Muscle layer of colon (tissue), 2 donors: ENCODE measurements around the gene FARP1.

Experiments used
- H3K27ac ChIP-seq: one replicate; pipeline ENCODE4 v1.7.0; 2013; ENCODE audit warnings: low read depth, mild to moderate bottlenecking, low read length, moderate library complexity
- H3K27me3 ChIP-seq, 2 donors: one replicate each; pipeline ENCODE4 v1.7.0; 2013; ENCODE audit warnings: low read length in 2 of 2, mild to moderate bottlenecking in 2 of 2; ENCODE audit not compliant: insufficient read depth in 2 of 2, control insufficient read depth in 1 of 2
- H3K36me3 ChIP-seq: one replicate; pipeline ENCODE4 v1.7.0; 2013; ENCODE audit warnings: mild to moderate bottlenecking, low read length; ENCODE audit not compliant: insufficient read depth
- H3K4me1 ChIP-seq: one replicate; pipeline ENCODE4 v1.7.0; 2013; ENCODE audit warnings: mild to moderate bottlenecking, low read length; ENCODE audit not compliant: insufficient read depth
- H3K4me3 ChIP-seq, 2 donors: one replicate each; pipeline ENCODE4 v1.7.0; 2013; ENCODE audit warnings: low read length in 2 of 2, low read depth in 1 of 2, mild to moderate bottlenecking in 1 of 2, moderate library complexity in 1 of 2
- H3K9ac ChIP-seq: one replicate; pipeline ENCODE4 v1.7.0; 2013; ENCODE audit warnings: low read length
- H3K9me3 ChIP-seq: one replicate; pipeline ENCODE4 v1.7.0; 2013; ENCODE audit warnings: mild to moderate bottlenecking, low read length
- donor health status: abdominal sarcoma.
- donor health status: Adenocarcinoma of cecum.

The FARP1 gene

DNA sequence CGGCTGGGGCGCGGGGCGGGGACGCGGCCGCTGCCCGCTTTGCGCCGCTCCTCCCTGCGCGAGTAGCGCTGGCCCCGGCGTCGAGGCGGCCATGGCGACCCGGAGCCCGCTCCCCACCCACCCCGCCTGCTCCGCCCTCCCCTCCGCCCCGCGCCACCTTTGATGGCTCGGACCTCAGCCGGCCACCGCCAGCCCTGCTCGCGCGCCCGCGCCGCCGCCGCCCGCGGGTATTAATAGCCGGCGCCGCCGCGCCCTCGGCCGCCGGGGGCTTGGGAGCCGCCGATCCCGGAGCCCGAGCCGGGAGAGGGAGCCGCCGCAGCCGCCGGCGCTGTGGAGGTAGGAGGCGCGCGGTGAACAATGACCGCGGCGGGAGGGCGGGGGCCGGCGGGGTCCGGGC, 261 bp downstream of the FARP1 start:
- no peak overlapping the region for H3K9ac ChIP-seq
- no peaks in the 10 kb centered on the region for H3K27me3 ChIP-seq

GRCh38 chr13:98143601-98144026, 720 bp downstream of the FARP1 start:
- peaks cover 15% of the 10 kb centered on the region for H3K4me1 ChIP-seq
- peak overlapping the region; percentile 55 to 78 for H3K4me3 ChIP-seq
- no peaks in the 10 kb centered on the region for H3K27me3 ChIP-seq
- peak overlapping the region; percentile 47 for H3K27ac ChIP-seq
- no peaks in the 10 kb centered on the region for H3K36me3 ChIP-seq
- H3K9ac ChIP-seq = peak overlapping the region; percentile 69
- H3K9me3 ChIP-seq = no peaks in the 10 kb centered on the region

More for the DNA sequence above, 261 bp downstream of the FARP1 start:
- Histone ChIP-seq H3K27ac (peak overlapping the region; percentile 47), H3K4me1 (peaks cover 15% of the 10 kb centered on the region), H3K9me3 (no peaks in the 10 kb centered on the region), H3K4me3 (peak overlapping the region; percentile 55 to 78), H3K36me3 (no peaks in the 10 kb centered on the region)

GRCh38 chr13:98144027-98144741, 1.3 kb downstream of the FARP1 start:
- H3K9me3 ChIP-seq = no peaks in the 10 kb centered on the region
- H3K27me3 ChIP-seq = no peaks in the 10 kb centered on the region
- H3K36me3 ChIP-seq = no peaks in the 10 kb centered on the region
- H3K27ac ChIP-seq = peak overlapping the region; percentile 47
- peak overlapping the region; percentile 55 to 78 for H3K4me3 ChIP-seq
- H3K4me1 ChIP-seq = peaks cover 15% of the 10 kb centered on the region
- H3K9ac ChIP-seq = peak overlapping the region; percentile 69

DNA sequence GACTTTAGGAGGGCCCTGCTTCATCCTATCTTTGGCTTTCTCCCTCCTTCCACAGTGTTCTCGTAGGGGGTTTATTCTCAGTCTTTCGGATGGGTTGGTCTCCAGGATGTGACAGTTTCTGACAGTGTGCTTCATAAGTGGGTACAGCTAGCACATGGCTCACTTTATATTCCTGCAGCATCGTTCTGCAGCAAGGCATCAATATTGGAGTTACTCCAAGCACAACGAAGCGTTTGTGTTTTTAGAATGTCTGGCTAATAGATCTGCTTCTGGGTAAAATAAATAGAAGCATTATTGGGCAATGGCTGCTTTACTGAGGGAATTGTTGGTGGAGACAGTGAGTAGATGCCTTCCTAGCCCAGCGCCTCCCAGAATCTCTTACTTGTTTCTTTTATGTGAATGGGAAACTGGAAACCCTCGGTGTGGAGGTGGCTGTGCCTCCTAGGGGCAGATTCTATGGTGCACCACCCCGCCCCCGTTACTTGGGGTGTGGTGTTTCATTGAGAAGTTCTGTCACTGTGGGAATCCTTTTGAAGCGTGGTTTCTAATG, 2.0 kb downstream of the FARP1 start:
- H3K36me3 ChIP-seq = no peaks in the 10 kb centered on the region
- peak overlapping the region; percentile 69 for H3K9ac ChIP-seq
- peak overlapping the region; percentile 55 to 78 for H3K4me3 ChIP-seq
- H3K27ac ChIP-seq = peak overlapping the region; percentile 10
- H3K9me3 ChIP-seq = no peaks in the 10 kb centered on the region
- no peaks in the 10 kb centered on the region for H3K27me3 ChIP-seq
- H3K4me1 ChIP-seq = peaks cover 15% of the 10 kb centered on the region

DNA sequence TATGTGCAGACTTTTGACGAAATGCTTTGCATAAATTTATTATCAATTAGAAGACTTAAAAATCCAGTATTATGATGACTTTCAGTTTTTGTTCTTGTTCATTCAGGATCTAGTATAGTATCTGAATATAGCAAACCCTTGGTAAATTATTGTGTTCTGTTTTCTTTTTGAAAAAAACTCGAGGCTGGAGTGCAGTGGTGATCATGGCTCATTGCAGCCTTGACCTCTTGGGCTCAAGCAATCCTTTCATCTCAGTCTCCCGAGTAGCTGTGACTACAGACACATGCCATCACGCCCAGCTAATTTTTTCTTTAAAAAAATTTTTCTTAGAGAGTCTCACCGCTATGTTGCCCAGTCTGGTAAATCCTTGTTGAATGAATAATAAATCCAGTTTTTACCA, 4.6 kb downstream of the FARP1 start:
- H3K9me3 ChIP-seq = no peaks in the 10 kb centered on the region
- H3K27me3 ChIP-seq = no peaks in the 10 kb centered on the region
- no peak overlapping the region for H3K27ac ChIP-seq
- no peak overlapping the region for H3K4me3 ChIP-seq
- H3K9ac ChIP-seq = no peak overlapping the region
- no peaks in the 10 kb centered on the region for H3K36me3 ChIP-seq
- H3K4me1 ChIP-seq = peaks cover 24% of the 10 kb centered on the region

- no peak overlapping the region for H3K9ac ChIP-seq
- H3K4me3 ChIP-seq = no peak overlapping the region
- H3K36me3 ChIP-seq = no peaks in the 10 kb centered on the region
- no peaks in the 10 kb centered on the region for H3K27me3 ChIP-seq
- no peak overlapping the region for H3K27ac ChIP-seq
- H3K4me1 ChIP-seq = peaks cover 9% of the 10 kb centered on the region
- H3K9me3 ChIP-seq = no peaks in the 10 kb centered on the region
Observed at GRCh38 chr13:98150832-98151479, 8.1 kb downstream of the FARP1 start.

- Histone ChIP-seq H3K9me3 (no peaks in the 10 kb centered on the region), H3K9ac (no peak overlapping the region), H3K36me3 (no peaks in the 10 kb centered on the region), H3K27ac (no peak overlapping the region), H3K27me3 (no peaks in the 10 kb centered on the region), H3K4me3 (no peak overlapping the region), H3K4me1 (peaks cover 7% of the 10 kb centered on the region)
Observed at GRCh38 chr13:98155475-98156109, 12.7 kb downstream of the FARP1 start.

GRCh38 chr13:98156259-98156658, 13.4 kb downstream of the FARP1 start:
- no peak overlapping the region for H3K27ac ChIP-seq
- no peaks in the 10 kb centered on the region for H3K27me3 ChIP-seq
- no peak overlapping the region for H3K4me3 ChIP-seq
- no peaks in the 10 kb centered on the region for H3K36me3 ChIP-seq
- H3K9ac ChIP-seq = no peak overlapping the region
- H3K9me3 ChIP-seq = no peaks in the 10 kb centered on the region
- no peaks in the 10 kb centered on the region for H3K4me1 ChIP-seq

- H3K36me3 ChIP-seq = no peaks in the 10 kb centered on the region
- H3K9ac ChIP-seq = no peak overlapping the region
- H3K27me3 ChIP-seq = no peaks in the 10 kb centered on the region
- H3K9me3 ChIP-seq = no peaks in the 10 kb centered on the region
- H3K4me3 ChIP-seq = no peak overlapping the region
- H3K4me1 ChIP-seq = no peaks in the 10 kb centered on the region
- H3K27ac ChIP-seq = no peak overlapping the region
Observed at GRCh38 chr13:98157188-98157587, 14.3 kb downstream of the FARP1 start.

DNA sequence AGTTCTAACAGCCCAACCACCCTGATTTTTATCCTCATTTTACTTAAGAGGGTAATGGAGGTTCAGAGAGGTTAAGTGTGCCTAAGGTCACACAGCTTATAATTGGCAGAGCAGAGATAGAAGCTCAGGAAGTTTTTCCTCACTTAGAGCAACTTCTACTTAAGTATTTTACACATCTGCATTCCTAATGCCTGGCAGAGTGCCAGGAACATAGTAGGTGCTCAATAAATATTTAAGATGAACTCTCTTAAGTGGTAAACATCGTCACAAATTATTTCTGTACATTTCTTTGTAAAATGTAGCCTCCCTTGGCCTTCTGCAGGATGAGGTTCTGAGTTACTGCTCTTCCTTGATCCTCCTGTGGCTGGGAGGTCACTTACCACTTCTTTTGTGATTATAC, 14.7 kb downstream of the FARP1 start:
- Histone ChIP-seq H3K9me3 (no peaks in the 10 kb centered on the region), H3K27me3 (no peaks in the 10 kb centered on the region), H3K4me1 (no peaks in the 10 kb centered on the region), H3K27ac (no peak overlapping the region), H3K4me3 (no peak overlapping the region), H3K9ac (no peak overlapping the region), H3K36me3 (no peaks in the 10 kb centered on the region)

GRCh38 chr13:98158172-98158899, 15.4 kb downstream of the FARP1 start:
- no peaks in the 10 kb centered on the region for H3K36me3 ChIP-seq
- no peaks in the 10 kb centered on the region for H3K9me3 ChIP-seq
- H3K4me1 ChIP-seq = no peaks in the 10 kb centered on the region
- no peaks in the 10 kb centered on the region for H3K27me3 ChIP-seq
- H3K4me3 ChIP-seq = no peak overlapping the region
- H3K27ac ChIP-seq = no peak overlapping the region
- no peak overlapping the region for H3K9ac ChIP-seq
